GM23338 (cell line): ENCODE data around the gene ZNF260. TPM values are rescaled to one million over a fixed set of nuclear protein-coding genes. Genes with fewer than 3 reads are reported as not detected.

ENCODE experiments used
- ATAC-seq: fragments of 200-7000 bp; cut with Tn5 transposase; 3 replicates; pipeline ENCODE4 v1.9.1; 2020
- DNase-seq: peaks from one replicate; pipeline ENCODE4 v3.0.0-alpha.2; 2015; ENCODE audit warnings: low spot score
- H2AFZ ChIP-seq: fragments of 200-600 bp; sonication (generic); 2 replicates; pipeline ENCODE4 v1.8.0; 2016; ENCODE audit warnings: antibody characterized with exemption, mild to moderate bottlenecking, moderate library complexity
- H3F3A ChIP-seq: fragments of 200-600 bp; sonication (generic); replicated peaks from 2 replicates; pipeline ENCODE4 v1.8.0; 2017; ENCODE audit warnings: antibody characterized with exemption, mixed run types, low read depth
- H3K27ac ChIP-seq: fragments of 200-600 bp; sonication (generic); 2 replicates; pipeline ENCODE4 v1.6.1; 2016; ENCODE audit warnings: low read depth
- H3K27me3 ChIP-seq: fragments of 200-600 bp; sonication (generic); 2 replicates; pipeline ENCODE4 v1.8.0; 2016; ENCODE audit warnings: mild to moderate bottlenecking, mixed run types, moderate library complexity; ENCODE audit not compliant: insufficient read depth
- H3K36me3 ChIP-seq: fragments of 200-600 bp; sonication (generic); 2 replicates; pipeline ENCODE4 v1.8.0; 2016; ENCODE audit warnings: mild to moderate bottlenecking; ENCODE audit not compliant: insufficient read depth
- H3K4me1 ChIP-seq: fragments of 200-600 bp; sonication (generic); 2 replicates; pipeline ENCODE4 v1.8.0; 2016; ENCODE audit warnings: mild to moderate bottlenecking, moderate library complexity; ENCODE audit not compliant: insufficient read depth
- H3K4me2 ChIP-seq: fragments of 200-600 bp; sonication (generic); 2 replicates; pipeline ENCODE4 v1.7.1; 2017; ENCODE audit warnings: mixed run types
- H3K4me3 ChIP-seq: fragments of 200-600 bp; sonication (generic); 2 replicates; pipeline ENCODE4 v1.6.1; 2016; ENCODE audit warnings: mixed run types
- H3K79me2 ChIP-seq: fragments of 200-600 bp; sonication (generic); replicated peaks from 2 replicates; pipeline ENCODE4 v1.8.0; 2017; ENCODE audit warnings: mild to moderate bottlenecking; ENCODE audit not compliant: insufficient read depth
- H3K9me2 ChIP-seq: fragments of 200-600 bp; sonication (generic); 2 replicates; pipeline ENCODE4 v1.8.0; 2017; ENCODE audit not compliant: insufficient read depth
- H4K20me1 ChIP-seq: fragments of 200-600 bp; sonication (generic); replicated peaks from 2 replicates; pipeline ENCODE4 v1.8.0; 2017; ENCODE audit warnings: mild to moderate bottlenecking; ENCODE audit not compliant: insufficient read depth
- H3K27ac Mint-ChIP-seq: 2 replicates; pipeline ENCODE4 v1.8.0; 2020; ENCODE audit warnings: inconsistent platforms, mild to moderate bottlenecking, moderate library complexity, mixed read lengths
- H3K27me3 Mint-ChIP-seq: 3 replicates; pipeline ENCODE4 v1.8.0; 2022; ENCODE audit warnings: low read depth, mild to moderate bottlenecking, moderate library complexity, mixed read lengths, inconsistent platforms; ENCODE audit not compliant: insufficient read depth, poor library complexity
- H3K36me3 Mint-ChIP-seq: 3 replicates; pipeline ENCODE4 v1.8.0; 2021; ENCODE audit warnings: low read depth, mild to moderate bottlenecking, inconsistent platforms, moderate library complexity, mixed read lengths
- H3K4me1 Mint-ChIP-seq: 3 replicates; pipeline ENCODE4 v1.8.0; 2020; ENCODE audit warnings: mild to moderate bottlenecking, inconsistent platforms, mixed read lengths
- H3K4me3 Mint-ChIP-seq: 3 replicates; pipeline ENCODE4 v1.8.0; 2021; ENCODE audit warnings: moderate library complexity, mild to moderate bottlenecking, inconsistent platforms, mixed read lengths
- H3K9me3 Mint-ChIP-seq: 3 replicates; pipeline ENCODE4 v1.8.0; 2020; ENCODE audit warnings: moderate library complexity, mild to moderate bottlenecking, inconsistent platforms, mixed read lengths
- EZH2 ChIP-seq: fragments of 200-600 bp; sonication (generic); IDR thresholded peaks from one replicate; pipeline ENCODE4 v1.8.0; 2017; ENCODE audit warnings: antibody characterized with exemption, mild to moderate bottlenecking, low read depth; ENCODE audit not compliant: unreplicated experiment
- EZH2phosphoT487 ChIP-seq: fragments of 200-600 bp; sonication (generic); IDR thresholded peaks from one replicate; pipeline ENCODE4 v1.8.1; 2018; ENCODE audit warnings: antibody characterized with exemption; ENCODE audit not compliant: unreplicated experiment
- NANOG ChIP-seq: IDR thresholded peaks from 2 replicates; pipeline ENCODE4 v1.6.1; 2016; ENCODE audit warnings: antibody characterized with exemption, borderline replicate concordance
- POLR2AphosphoS5 ChIP-seq: IDR thresholded peaks from 2 replicates; pipeline ENCODE4 v1.6.1; 2016; ENCODE audit warnings: antibody characterized with exemption, low read depth
- STAT1 ChIP-seq: IDR thresholded peaks from one replicate; pipeline ENCODE4 v1.6.1; 2016; ENCODE audit warnings: antibody characterized with exemption; ENCODE audit not compliant: unreplicated experiment
- ZNF114 ChIP-seq: fragments of 250-450 bp; sonication (Bioruptor Pico); IDR thresholded peaks from 2 replicates; pipeline ENCODE4 v1.5.0; 2020; ENCODE audit warnings: mild to moderate bottlenecking, moderate library complexity
- ZNF331 ChIP-seq: fragments of 250-450 bp; sonication (Bioruptor Pico); IDR thresholded peaks from 2 replicates; pipeline ENCODE4 v1.5.0; 2020; ENCODE audit warnings: low read depth, mild to moderate bottlenecking, moderate library complexity
- polyA plus RNA-seq: library from polyadenylated mRNA; unstranded; fragments of >200 nt; fragmentation: Nextera tagmentation; extraction: Ambion mirVana; gene quantifications from 2 replicates; pipeline ENCODE4 v1.2.1, GENCODE V29; 2016
- total RNA-seq: library from RNA; depleted of rRNA; stranded (reverse); fragments of >200 nt; shearing (Covaris generic); gene quantifications from 2 replicates; pipeline ENCODE4 v1.2.3, GENCODE V29; 2014
- TF ChIP-seq, protein P1 (sequence below): IDR thresholded peaks from one replicate; pipeline ENCODE4 v1.6.1; 2018; ENCODE audit warnings: antibody characterized with exemption; ENCODE audit not compliant: unreplicated experiment
- TF ChIP-seq, protein P2 (sequence below), 2 experiments: fragments of 200-600 bp in 1 of 2; sonication (generic) in 1 of 2; conservative IDR thresholded peaks; 2 replicates each; pipeline versions ENCODE4 v1.5.1 to v1.6.1; 2016 to 2017; ENCODE audit warnings: antibody characterized with exemption in 2 of 2, low read depth in 2 of 2, mild to moderate bottlenecking in 2 of 2, moderate library complexity in 1 of 2

ZNF260 gene
- total and polyA plus RNA-seq, 2 experiments from 2014 or later: 26.8 to 35.9 TPM

DNA sequence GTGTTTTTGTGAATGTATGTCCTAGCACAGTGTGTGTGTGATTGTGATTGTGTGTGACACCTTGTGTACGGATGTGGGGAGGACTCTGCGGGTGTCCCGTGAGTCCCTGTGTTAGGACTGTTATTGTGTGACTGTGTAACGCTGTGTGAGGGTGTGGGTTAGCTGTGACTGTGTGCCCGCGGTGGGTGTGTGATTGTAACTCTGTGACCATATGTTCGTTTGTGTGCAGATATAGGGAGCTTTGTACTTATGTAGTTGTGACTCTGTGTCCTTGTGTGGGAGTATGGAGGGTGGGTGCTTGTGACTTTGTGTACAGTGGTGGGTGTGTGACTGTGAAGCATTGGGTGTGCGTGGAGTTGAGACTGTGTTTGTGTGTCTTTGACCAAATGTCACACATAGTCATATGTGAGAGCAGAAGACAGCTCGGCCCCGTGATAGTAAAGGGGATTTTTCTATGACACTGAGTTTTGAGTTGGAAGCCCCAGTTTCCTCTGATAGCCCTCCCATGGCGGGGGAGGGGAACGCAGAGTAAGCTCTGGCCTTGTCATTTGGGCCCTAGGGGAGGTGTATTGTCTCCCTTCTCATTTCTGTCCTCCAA, 949 bp upstream of the ZNF260 start:
- Histone ChIP-seq H3K36me3 (peaks cover 6% of the 10 kb centered on the region; the same call in 1 of the 2 replicates), H3K79me2 (peaks cover 68% of the 10 kb centered on the region), H3K27ac (peak overlapping the region; percentile 62; the same call in 1 of the 2 replicates), H3K9me2 (no peaks in the 10 kb centered on the region; the same call in 1 of the 2 replicates), H3F3A (no peaks in the 10 kb centered on the region), H3K27me3 (no peaks in the 10 kb centered on the region), H3K4me1 (peaks cover 15% of the 10 kb centered on the region), H2AFZ (peak overlapping the region; percentile 100), H3K4me3 (peak overlapping the region; percentile 74), H3K4me2 (peak overlapping the region; percentile 86), H4K20me1 (peaks cover 9% of the 10 kb centered on the region)
- H3K9me3 Mint-ChIP-seq: peaks cover 36% of the 10 kb centered on the region
- peak; percentile 12 for ATAC-seq
- peaks cover 7% of the 10 kb centered on the region for H3K27me3 Mint-ChIP-seq
- H3K27ac Mint-ChIP-seq: peak overlapping the region; percentile 96
- TF ChIP-seq POLR2AphosphoS5 (no peak), NANOG (no peak), ZNF114 (CRISPR knock-in tag) (no peak)
- peaks cover 55% of the 10 kb centered on the region for H3K36me3 Mint-ChIP-seq
- peak; percentile 58 for DNase-seq
- peak overlapping the region; percentile 98 for H3K4me3 Mint-ChIP-seq
- H3K4me1 Mint-ChIP-seq: peaks cover 12% of the 10 kb centered on the region; the same call in 2 of the 3 replicates

DNA sequence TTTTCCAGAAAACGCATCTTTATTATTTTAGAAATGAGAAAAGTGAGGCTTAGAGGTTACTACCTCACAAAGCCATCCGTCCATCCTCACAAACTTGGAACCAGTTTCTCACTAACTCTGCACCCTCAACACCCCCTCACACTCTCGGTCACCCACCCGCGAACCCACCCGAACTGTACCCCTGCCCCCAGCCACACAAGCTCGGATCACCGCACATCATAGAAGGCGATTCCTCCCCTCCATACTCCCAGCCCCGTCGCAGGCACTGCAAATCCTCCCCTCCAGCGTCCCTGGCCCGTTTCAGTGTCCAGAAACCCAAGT, 238 bp downstream of the ZNF260 start:
- peaks cover 35% of the 10 kb centered on the region for H3K9me3 Mint-ChIP-seq
- H3K27me3 Mint-ChIP-seq: peaks cover 9% of the 10 kb centered on the region
- peaks cover 15% of the 10 kb centered on the region for H3K4me1 ChIP-seq
- peaks cover 73% of the 10 kb centered on the region for H3K79me2 ChIP-seq
- H3K4me1 Mint-ChIP-seq: peaks cover 12% of the 10 kb centered on the region; the same call in 2 of the 3 replicates
- peak overlapping the region; percentile 86 for H3K4me2 ChIP-seq
- H3K36me3 Mint-ChIP-seq: peaks cover 57% of the 10 kb centered on the region
- ATAC-seq (no peak), DNase-seq (no peak)
- H3K27ac ChIP-seq: peak overlapping the region; percentile 84
- H3K36me3 ChIP-seq: peaks cover 6% of the 10 kb centered on the region; the same call in 1 of the 2 replicates
- peak overlapping the region; percentile 74 for H3K4me3 ChIP-seq
- H3K27me3 ChIP-seq: no peaks in the 10 kb centered on the region
- peaks cover 9% of the 10 kb centered on the region for H4K20me1 ChIP-seq
- peak overlapping the region; percentile 100 for H3K27ac Mint-ChIP-seq
- no peaks in the 10 kb centered on the region for H3F3A ChIP-seq
- no peak overlapping the region for H2AFZ ChIP-seq
- no peaks in the 10 kb centered on the region for H3K9me2 ChIP-seq
- H3K4me3 Mint-ChIP-seq: peak overlapping the region; percentile 98
- TF ChIP-seq, protein P1, sequence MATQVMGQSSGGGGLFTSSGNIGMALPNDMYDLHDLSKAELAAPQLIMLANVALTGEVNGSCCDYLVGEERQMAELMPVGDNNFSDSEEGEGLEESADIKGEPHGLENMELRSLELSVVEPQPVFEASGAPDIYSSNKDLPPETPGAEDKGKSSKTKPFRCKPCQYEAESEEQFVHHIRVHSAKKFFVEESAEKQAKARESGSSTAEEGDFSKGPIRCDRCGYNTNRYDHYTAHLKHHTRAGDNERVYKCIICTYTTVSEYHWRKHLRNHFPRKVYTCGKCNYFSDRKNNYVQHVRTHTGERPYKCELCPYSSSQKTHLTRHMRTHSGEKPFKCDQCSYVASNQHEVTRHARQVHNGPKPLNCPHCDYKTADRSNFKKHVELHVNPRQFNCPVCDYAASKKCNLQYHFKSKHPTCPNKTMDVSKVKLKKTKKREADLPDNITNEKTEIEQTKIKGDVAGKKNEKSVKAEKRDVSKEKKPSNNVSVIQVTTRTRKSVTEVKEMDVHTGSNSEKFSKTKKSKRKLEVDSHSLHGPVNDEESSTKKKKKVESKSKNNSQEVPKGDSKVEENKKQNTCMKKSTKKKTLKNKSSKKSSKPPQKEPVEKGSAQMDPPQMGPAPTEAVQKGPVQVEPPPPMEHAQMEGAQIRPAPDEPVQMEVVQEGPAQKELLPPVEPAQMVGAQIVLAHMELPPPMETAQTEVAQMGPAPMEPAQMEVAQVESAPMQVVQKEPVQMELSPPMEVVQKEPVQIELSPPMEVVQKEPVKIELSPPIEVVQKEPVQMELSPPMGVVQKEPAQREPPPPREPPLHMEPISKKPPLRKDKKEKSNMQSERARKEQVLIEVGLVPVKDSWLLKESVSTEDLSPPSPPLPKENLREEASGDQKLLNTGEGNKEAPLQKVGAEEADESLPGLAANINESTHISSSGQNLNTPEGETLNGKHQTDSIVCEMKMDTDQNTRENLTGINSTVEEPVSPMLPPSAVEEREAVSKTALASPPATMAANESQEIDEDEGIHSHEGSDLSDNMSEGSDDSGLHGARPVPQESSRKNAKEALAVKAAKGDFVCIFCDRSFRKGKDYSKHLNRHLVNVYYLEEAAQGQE: no peak
- TF ChIP-seq, protein P2, sequence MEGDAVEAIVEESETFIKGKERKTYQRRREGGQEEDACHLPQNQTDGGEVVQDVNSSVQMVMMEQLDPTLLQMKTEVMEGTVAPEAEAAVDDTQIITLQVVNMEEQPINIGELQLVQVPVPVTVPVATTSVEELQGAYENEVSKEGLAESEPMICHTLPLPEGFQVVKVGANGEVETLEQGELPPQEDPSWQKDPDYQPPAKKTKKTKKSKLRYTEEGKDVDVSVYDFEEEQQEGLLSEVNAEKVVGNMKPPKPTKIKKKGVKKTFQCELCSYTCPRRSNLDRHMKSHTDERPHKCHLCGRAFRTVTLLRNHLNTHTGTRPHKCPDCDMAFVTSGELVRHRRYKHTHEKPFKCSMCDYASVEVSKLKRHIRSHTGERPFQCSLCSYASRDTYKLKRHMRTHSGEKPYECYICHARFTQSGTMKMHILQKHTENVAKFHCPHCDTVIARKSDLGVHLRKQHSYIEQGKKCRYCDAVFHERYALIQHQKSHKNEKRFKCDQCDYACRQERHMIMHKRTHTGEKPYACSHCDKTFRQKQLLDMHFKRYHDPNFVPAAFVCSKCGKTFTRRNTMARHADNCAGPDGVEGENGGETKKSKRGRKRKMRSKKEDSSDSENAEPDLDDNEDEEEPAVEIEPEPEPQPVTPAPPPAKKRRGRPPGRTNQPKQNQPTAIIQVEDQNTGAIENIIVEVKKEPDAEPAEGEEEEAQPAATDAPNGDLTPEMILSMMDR (conservative IDR thresholded peaks at IDR 0.05; ENCODE audit: low read depth in 2 of 2): no peak
- TF ChIP-seq NANOG (no peak), POLR2AphosphoS5 (no peak), EZH2 (no peak), ZNF331 (CRISPR knock-in tag) (no peak), ZNF114 (CRISPR knock-in tag) (no peak), STAT1 (no peak), EZH2phosphoT487 (no peak)
